22Rv1 (cell line): ENCODE data around the gene ENAH.

ENCODE experiments used
- H3K27ac ChIP-seq: fragments of 450-650 bp; 2 replicates; pipeline ENCODE4 v1.5.1; 2017
- CTCF ChIP-seq: fragments of 450-650 bp; IDR thresholded peaks from 2 replicates; pipeline ENCODE4 v1.5.1; 2017; ENCODE audit warnings: mild to moderate bottlenecking
- ZFX ChIP-seq: fragments of 450-650 bp; IDR thresholded peaks from 2 replicates; pipeline ENCODE4 v1.6.1; 2017; ENCODE audit warnings: antibody characterized with exemption, borderline replicate concordance

Gene ENAH

GRCh38 chr1:225471453-225472301 lies 181.2 kb downstream of the ENAH start:
- TF ChIP-seq ZFX (no peak), CTCF (no peak)
- H3K27ac ChIP-seq, result no peak overlapping the region

GRCh38 chr1:225471109-225471452 lies 181.8 kb downstream of the ENAH start:
- no peak overlapping the region for H3K27ac ChIP-seq
- TF ChIP-seq ZFX (no peak), CTCF (no peak)

GRCh38 chr1:225470211-225471108 lies 182.5 kb downstream of the ENAH start:
- TF ChIP-seq CTCF (no peak), ZFX (no peak)
- no peak overlapping the region for H3K27ac ChIP-seq

- H3K27ac ChIP-seq, result no peak overlapping the region
- TF ChIP-seq CTCF (no peak), ZFX (no peak)
Observed at GRCh38 chr1:225469051-225469450, 183.9 kb downstream of the ENAH start.

- TF ChIP-seq CTCF, result no peak
- no peak overlapping the region for H3K27ac ChIP-seq
Observed at GRCh38 chr1:225468270-225469020, 184.5 kb downstream of the ENAH start.

GRCh38 chr1:225467193-225468020 lies 185.5 kb downstream of the ENAH start:
- no peak overlapping the region for H3K27ac ChIP-seq
- TF ChIP-seq ZFX, result no peak
- no peak for TF ChIP-seq CTCF
